Stimulated activated naive CD8-positive, alpha-beta T cell treated with anti-CD3 and anti-CD28 coated beads, Interleukin-15, amount 100 ng/mL, for 72 hours (primary cell): ENCODE results near the gene IMPDH2.
A peak's percentile ranks its signal among the peaks of the same experiment; 100 is the strongest.

Source experiments
- ATAC-seq: fragments of 150-1000 bp; cut with Tn5 transposase; 2 replicates; pipeline ENCODE4 v1.10.0; 2021; ENCODE audit warnings: mild to moderate bottlenecking, moderate library complexity
- DNase-seq, 2 donors: peaks; one replicate each; pipeline ENCODE4 v3.0.0; 2021 to 2022
- H3K27ac Mint-ChIP-seq, 2 donors: one replicate each; pipeline ENCODE4 v1.8.0; 2022; ENCODE audit warnings: mild to moderate bottlenecking in 2 of 2, mixed read lengths in 2 of 2, moderate library complexity in 2 of 2
- H3K27me3 Mint-ChIP-seq: one replicate; pipeline ENCODE4 v1.8.0; 2022; ENCODE audit warnings: mixed read lengths
- H3K4me1 Mint-ChIP-seq: one replicate; pipeline ENCODE4 v1.8.0; 2022; ENCODE audit warnings: mild to moderate bottlenecking, mixed read lengths
- H3K4me3 Mint-ChIP-seq, 2 donors: one replicate each; pipeline ENCODE4 v1.8.0; 2022; ENCODE audit warnings: mild to moderate bottlenecking in 2 of 2, mixed read lengths in 2 of 2, moderate library complexity in 1 of 2
- H3K9me3 Mint-ChIP-seq, 2 donors: one replicate each; pipeline ENCODE4 v1.8.0; 2022; ENCODE audit warnings: mixed read lengths in 2 of 2

The IMPDH2 gene

GRCh38 chr3:48984663-48985062, 44.5 kb downstream of the IMPDH2 start:
- no peaks in the 10 kb centered on the region for H3K27me3 Mint-ChIP-seq
- no peak for ATAC-seq
- no peak for DNase-seq
- H3K9me3 Mint-ChIP-seq: no peaks in the 10 kb centered on the region
- no peak overlapping the region for H3K27ac Mint-ChIP-seq
- H3K4me1 Mint-ChIP-seq: peaks cover 38% of the 10 kb centered on the region
- no peak overlapping the region for H3K4me3 Mint-ChIP-seq

- no peak overlapping the region for H3K27ac Mint-ChIP-seq
- no peaks in the 10 kb centered on the region for H3K9me3 Mint-ChIP-seq
- ATAC-seq (no peak), DNase-seq (no peak)
- peaks cover 22% of the 10 kb centered on the region for H3K4me1 Mint-ChIP-seq
- no peak overlapping the region for H3K4me3 Mint-ChIP-seq
- H3K27me3 Mint-ChIP-seq: no peaks in the 10 kb centered on the region
Measured at GRCh38 chr3:48983096-48983495, 46.1 kb downstream of the IMPDH2 start.

GRCh38 chr3:48982686-48983085, 46.5 kb downstream of the IMPDH2 start:
- no peak overlapping the region for H3K4me3 Mint-ChIP-seq
- no peaks in the 10 kb centered on the region for H3K27me3 Mint-ChIP-seq
- H3K9me3 Mint-ChIP-seq: no peaks in the 10 kb centered on the region
- no peak overlapping the region for H3K27ac Mint-ChIP-seq
- DNase-seq (no peak), ATAC-seq (no peak)
- peaks cover 18% of the 10 kb centered on the region for H3K4me1 Mint-ChIP-seq

GRCh38 chr3:48982016-48982415, 47.2 kb downstream of the IMPDH2 start:
- Mint-ChIP-seq H3K27ac (peak overlapping the region in 1 of 2 donors; percentile 60), H3K4me1 (peaks cover 15% of the 10 kb centered on the region), H3K9me3 (no peaks in the 10 kb centered on the region), H3K27me3 (no peaks in the 10 kb centered on the region), H3K4me3 (no peak overlapping the region)
- no peak for ATAC-seq
- DNase-seq: no peak

GRCh38 chr3:48980295-48980694, 48.9 kb downstream of the IMPDH2 start:
- H3K4me3 Mint-ChIP-seq: no peak overlapping the region
- no peaks in the 10 kb centered on the region for H3K4me1 Mint-ChIP-seq
- DNase-seq (no peak), ATAC-seq (no peak)
- H3K27me3 Mint-ChIP-seq: no peaks in the 10 kb centered on the region
- no peaks in the 10 kb centered on the region for H3K9me3 Mint-ChIP-seq
- H3K27ac Mint-ChIP-seq: no peak overlapping the region

GRCh38 chr3:48979451-48979850, 49.7 kb downstream of the IMPDH2 start:
- Mint-ChIP-seq H3K27me3 (no peaks in the 10 kb centered on the region), H3K9me3 (no peaks in the 10 kb centered on the region), H3K4me1 (no peaks in the 10 kb centered on the region), H3K4me3 (no peak overlapping the region), H3K27ac (no peak overlapping the region)
- no peak for DNase-seq
- no peak for ATAC-seq
